Astrocyte (in vitro differentiated cells and primary cell): Measurements from ENCODE around the gene HSP90AA1. TPM values are rescaled to one million over a fixed set of nuclear protein-coding genes. Genes with fewer than 3 reads are reported as not detected.

Experiments used
- DNase-seq: peaks from one replicate; pipeline ENCODE4 v3.0.0-alpha.2; 2010; ENCODE audit warnings: low read depth
- FAIRE-seq: peaks from 2 replicates; lab custom pipeline; 2011; peaks lifted over from hg19 to GRCh38; lab: Jason Lieb, UNC
- H2AFZ ChIP-seq: 2 replicates; pipeline ENCODE4 v1.6.0; 2012; ENCODE audit warnings: low read depth, low read length, inconsistent platforms
- H3K27ac ChIP-seq: 2 replicates; pipeline ENCODE4 v1.5.1; 2011; ENCODE audit warnings: low read depth, low read length, inconsistent platforms
- H3K27me3 ChIP-seq: 2 replicates; pipeline ENCODE4 v1.6.0; 2011; ENCODE audit warnings: low read length, inconsistent platforms; ENCODE audit not compliant: insufficient read depth
- H3K36me3 ChIP-seq: 2 replicates; pipeline ENCODE4 v1.5.1; 2011; ENCODE audit warnings: low read length, inconsistent platforms; ENCODE audit not compliant: insufficient read depth
- H3K4me1 ChIP-seq: 2 replicates; pipeline ENCODE4 v1.5.1; 2011; ENCODE audit warnings: low read length, inconsistent platforms; ENCODE audit not compliant: insufficient read depth
- H3K4me2 ChIP-seq: 2 replicates; pipeline ENCODE4 v1.6.0; 2012; ENCODE audit warnings: low read length, inconsistent platforms
- H3K4me3 ChIP-seq: 2 replicates; pipeline ENCODE4 v1.5.1; 2011; ENCODE audit warnings: low read depth, mild to moderate bottlenecking, low read length, inconsistent platforms; ENCODE audit not compliant: insufficient read depth
- H3K79me2 ChIP-seq: 2 replicates; pipeline ENCODE4 v1.6.0; 2012; ENCODE audit warnings: mild to moderate bottlenecking, low read length, inconsistent platforms; ENCODE audit not compliant: insufficient read depth
- H3K9ac ChIP-seq: 2 replicates; pipeline ENCODE4 v1.6.0; 2012; ENCODE audit warnings: mild to moderate bottlenecking, low read length, inconsistent platforms
- H3K9me3 ChIP-seq: 2 replicates; pipeline ENCODE4 v1.5.1; 2012; ENCODE audit warnings: low read depth, mild to moderate bottlenecking, low read length, inconsistent platforms; ENCODE audit not compliant: insufficient read depth
- H4K20me1 ChIP-seq: 2 replicates; pipeline ENCODE4 v1.6.0; 2012; ENCODE audit warnings: low read length, inconsistent platforms; ENCODE audit not compliant: insufficient read depth
- H3K27ac Mint-ChIP-seq: one replicate; pipeline ENCODE4 v1.8.0; 2021; ENCODE audit warnings: mild to moderate bottlenecking, mixed read lengths; ENCODE audit not compliant: unreplicated experiment
- H3K27me3 Mint-ChIP-seq: one replicate; pipeline ENCODE4 v1.8.0; 2021; ENCODE audit warnings: low read depth, mixed read lengths; ENCODE audit not compliant: unreplicated experiment
- H3K36me3 Mint-ChIP-seq: one replicate; pipeline ENCODE4 v1.8.0; 2021; ENCODE audit warnings: low read depth, mixed read lengths; ENCODE audit not compliant: unreplicated experiment
- H3K4me1 Mint-ChIP-seq: one replicate; pipeline ENCODE4 v1.8.0; 2021; ENCODE audit warnings: low read depth, mixed read lengths; ENCODE audit not compliant: unreplicated experiment
- H3K4me3 Mint-ChIP-seq: one replicate; pipeline ENCODE4 v1.8.0; 2021; ENCODE audit warnings: mild to moderate bottlenecking, moderate library complexity, mixed read lengths; ENCODE audit not compliant: unreplicated experiment
- H3K9me3 Mint-ChIP-seq: one replicate; pipeline ENCODE4 v1.8.0; 2021; ENCODE audit warnings: mild to moderate bottlenecking, mixed read lengths; ENCODE audit not compliant: unreplicated experiment
- EZH2 ChIP-seq: IDR thresholded peaks from 2 replicates; pipeline ENCODE4 v1.6.1; 2012; ENCODE audit warnings: mild to moderate bottlenecking, low read length, inconsistent platforms; ENCODE audit not compliant: insufficient read depth
- total RNA-seq: library from RNA; stranded (reverse); gene quantifications from 2 replicates; pipeline ENCODE4 v1.2.1, GENCODE V29; 2021
- TF ChIP-seq, protein P1 (sequence below): IDR thresholded peaks from 2 replicates; pipeline ENCODE4 v1.5.1; 2011; ENCODE audit warnings: low read depth, mild to moderate bottlenecking, inconsistent platforms, low read length, moderate library complexity; ENCODE audit not compliant: insufficient read depth

HSP90AA1 gene
- total RNA-seq, 1 donor from 2014 or later, result 428 TPM

DNA sequence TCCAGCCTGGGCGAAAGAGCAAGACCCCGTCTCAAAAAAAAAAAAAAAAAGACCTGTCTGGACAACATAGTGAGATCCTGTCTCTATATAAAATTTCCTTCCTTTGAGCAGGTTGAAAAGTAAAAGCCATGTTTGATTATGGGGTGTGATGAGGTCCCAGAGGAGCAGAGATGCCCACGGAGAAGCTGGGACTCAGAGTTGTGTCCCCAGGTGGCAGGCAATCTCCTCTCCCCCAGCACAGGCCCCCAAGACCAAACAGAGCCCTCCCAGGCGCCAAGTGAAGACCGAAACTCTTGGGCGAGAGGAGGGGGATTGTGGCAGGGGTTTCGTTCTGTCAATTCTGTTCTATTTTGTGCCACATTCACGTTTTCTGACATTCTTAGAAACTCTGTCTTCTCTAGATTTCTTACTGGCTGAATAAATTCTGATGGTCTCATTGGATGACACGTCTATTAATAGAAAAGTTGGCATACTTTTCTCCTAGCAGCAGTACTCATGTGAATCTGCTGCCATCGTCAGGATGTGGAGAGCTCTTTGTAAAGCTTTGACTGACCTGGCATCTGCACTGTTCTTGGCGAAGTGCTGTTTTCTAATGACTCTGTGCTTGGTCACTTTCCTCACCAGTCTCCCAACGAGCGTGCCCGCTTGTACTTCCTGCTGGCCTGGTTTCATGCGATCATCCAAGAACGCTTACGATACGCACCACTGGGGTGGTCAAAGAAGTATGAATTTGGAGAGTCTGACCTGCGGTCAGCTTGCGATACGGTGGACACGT lies 43.4 kb downstream of the HSP90AA1 start:
- Histone ChIP-seq H3K4me2 (no peak overlapping the region), H3K4me1 (no peaks in the 10 kb centered on the region), H3K9me3 (no peaks in the 10 kb centered on the region), H3K27me3 (no peaks in the 10 kb centered on the region), H3K36me3 (peaks cover 69% of the 10 kb centered on the region), H3K27ac (no peak overlapping the region), H3K79me2 (peaks cover 15% of the 10 kb centered on the region), H4K20me1 (peaks cover 68% of the 10 kb centered on the region), H2AFZ (no peak overlapping the region), H3K4me3 (no peak overlapping the region), H3K9ac (no peak overlapping the region)
- no peak for FAIRE-seq
- DNase-seq, result no peak
- Mint-ChIP-seq H3K36me3 (peaks cover 4% of the 10 kb centered on the region), H3K9me3 (no peaks in the 10 kb centered on the region), H3K4me3 (no peak overlapping the region), H3K27ac (no peak overlapping the region), H3K27me3 (no peaks in the 10 kb centered on the region), H3K4me1 (no peaks in the 10 kb centered on the region)
- no peak for TF ChIP-seq EZH2
- TF ChIP-seq, protein P1, sequence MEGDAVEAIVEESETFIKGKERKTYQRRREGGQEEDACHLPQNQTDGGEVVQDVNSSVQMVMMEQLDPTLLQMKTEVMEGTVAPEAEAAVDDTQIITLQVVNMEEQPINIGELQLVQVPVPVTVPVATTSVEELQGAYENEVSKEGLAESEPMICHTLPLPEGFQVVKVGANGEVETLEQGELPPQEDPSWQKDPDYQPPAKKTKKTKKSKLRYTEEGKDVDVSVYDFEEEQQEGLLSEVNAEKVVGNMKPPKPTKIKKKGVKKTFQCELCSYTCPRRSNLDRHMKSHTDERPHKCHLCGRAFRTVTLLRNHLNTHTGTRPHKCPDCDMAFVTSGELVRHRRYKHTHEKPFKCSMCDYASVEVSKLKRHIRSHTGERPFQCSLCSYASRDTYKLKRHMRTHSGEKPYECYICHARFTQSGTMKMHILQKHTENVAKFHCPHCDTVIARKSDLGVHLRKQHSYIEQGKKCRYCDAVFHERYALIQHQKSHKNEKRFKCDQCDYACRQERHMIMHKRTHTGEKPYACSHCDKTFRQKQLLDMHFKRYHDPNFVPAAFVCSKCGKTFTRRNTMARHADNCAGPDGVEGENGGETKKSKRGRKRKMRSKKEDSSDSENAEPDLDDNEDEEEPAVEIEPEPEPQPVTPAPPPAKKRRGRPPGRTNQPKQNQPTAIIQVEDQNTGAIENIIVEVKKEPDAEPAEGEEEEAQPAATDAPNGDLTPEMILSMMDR, result no peak

DNA sequence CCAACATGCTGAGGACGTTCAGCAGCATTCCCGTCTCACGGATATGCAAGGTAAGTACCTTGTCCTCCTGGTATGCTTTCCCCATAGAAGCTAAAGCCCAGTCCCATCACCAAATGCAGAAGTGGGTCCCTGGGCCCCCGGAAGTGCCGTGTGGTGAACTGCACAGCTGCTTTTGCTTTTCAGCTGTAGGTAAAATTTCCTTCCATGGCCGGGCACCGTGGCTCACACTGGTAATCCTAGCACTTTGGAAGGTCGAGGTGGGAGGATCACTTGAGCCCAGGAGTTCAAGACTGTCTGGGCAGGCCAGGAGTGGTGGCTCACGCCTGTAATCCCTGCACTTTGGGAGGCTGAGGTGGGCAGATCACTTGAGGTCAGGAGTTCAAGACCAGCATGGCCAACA lies 44.1 kb downstream of the HSP90AA1 start:
- no peak overlapping the region for H3K4me3 Mint-ChIP-seq
- no peak overlapping the region for H3K9ac ChIP-seq
- DNase-seq, result no peak
- no peak for FAIRE-seq
- peaks cover 17% of the 10 kb centered on the region for H3K79me2 ChIP-seq
- H3K36me3 ChIP-seq, result peaks cover 69% of the 10 kb centered on the region
- H3K27ac Mint-ChIP-seq, result no peak overlapping the region
- H3K4me1 ChIP-seq, result no peaks in the 10 kb centered on the region
- H3K4me2 ChIP-seq, result no peak overlapping the region
- peaks cover 61% of the 10 kb centered on the region for H4K20me1 ChIP-seq
- TF ChIP-seq EZH2, result no peak
- TF ChIP-seq, protein P1, result no peak
- H3K9me3 Mint-ChIP-seq, result no peaks in the 10 kb centered on the region
- H3K27me3 Mint-ChIP-seq, result no peaks in the 10 kb centered on the region
- no peak overlapping the region for H3K4me3 ChIP-seq
- H2AFZ ChIP-seq, result no peak overlapping the region
- no peak overlapping the region for H3K27ac ChIP-seq
- no peaks in the 10 kb centered on the region for H3K4me1 Mint-ChIP-seq
- peaks cover 8% of the 10 kb centered on the region for H3K36me3 Mint-ChIP-seq
- no peaks in the 10 kb centered on the region for H3K27me3 ChIP-seq
- H3K9me3 ChIP-seq, result no peaks in the 10 kb centered on the region

DNA sequence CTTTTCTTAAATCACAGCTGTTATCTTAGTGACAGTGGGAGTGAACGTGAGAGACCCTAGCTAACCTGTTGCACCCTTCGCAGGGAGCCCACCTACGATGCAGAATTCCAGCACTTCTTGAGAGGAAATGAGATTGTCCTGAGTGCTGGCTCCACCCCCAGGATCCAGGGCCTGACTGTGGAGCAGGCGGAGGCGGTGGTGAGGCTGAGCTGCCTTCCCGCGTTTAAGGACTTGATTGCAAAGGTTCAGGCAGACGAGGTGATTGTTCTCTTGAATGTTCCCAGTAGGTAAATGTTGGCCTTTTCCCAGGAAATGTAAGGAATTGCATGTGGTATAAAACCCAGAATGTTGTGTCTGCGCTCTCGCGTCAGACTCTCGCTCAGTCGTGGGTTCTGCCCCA lies 46.7 kb downstream of the HSP90AA1 start:
- no peak for FAIRE-seq
- peaks cover 14% of the 10 kb centered on the region for H3K36me3 Mint-ChIP-seq

More for the DNA sequence above, 46.7 kb downstream of the HSP90AA1 start:
- H3K9me3 ChIP-seq, result no peaks in the 10 kb centered on the region
- TF ChIP-seq EZH2, result no peak
- TF ChIP-seq, protein P1, result no peak
- no peaks in the 10 kb centered on the region for H3K4me1 Mint-ChIP-seq
- H3K27ac ChIP-seq, result no peak overlapping the region
- peaks cover 18% of the 10 kb centered on the region for H3K79me2 ChIP-seq
- no peak overlapping the region for H3K4me2 ChIP-seq
- DNase-seq, result no peak
- no peaks in the 10 kb centered on the region for H3K27me3 ChIP-seq
- H3K4me3 ChIP-seq, result no peak overlapping the region
- H3K9me3 Mint-ChIP-seq, result no peaks in the 10 kb centered on the region
- no peaks in the 10 kb centered on the region for H3K27me3 Mint-ChIP-seq
- H3K9ac ChIP-seq, result no peak overlapping the region
- peaks cover 86% of the 10 kb centered on the region for H3K36me3 ChIP-seq
- H3K27ac Mint-ChIP-seq, result no peak overlapping the region
- peaks cover 65% of the 10 kb centered on the region for H4K20me1 ChIP-seq
- no peak overlapping the region for H2AFZ ChIP-seq
- no peak overlapping the region for H3K4me3 Mint-ChIP-seq
- H3K4me1 ChIP-seq, result no peaks in the 10 kb centered on the region
